GM12878 (cell line): ENCODE data around the gene RTN4R. TPM values are rescaled to one million over a fixed set of nuclear protein-coding genes. Genes with fewer than 3 reads are reported as not detected.

Source experiments
- ATAC-seq: fragments of 200-7000 bp; cut with Tn5 transposase; 3 replicates; pipeline ENCODE4 v1.9.1; 2020; ENCODE audit warnings: mild to moderate bottlenecking, moderate library complexity
- BruUV-seq: library from RNA; stranded (reverse); fragments of 400-500 nt; replicated peaks from 2 replicates; lab custom pipeline; 2021; lab: Mats Ljungman, UMichigan
- CTCF ChIA-PET: fragments of 300-600 bp; sonication (Branson Sonifier 250); formaldehyde crosslinking; extraction: SDS; loops from one replicate; lab custom pipeline; 2021; ENCODE audit warnings: inconsistent platforms; lab: Yijun Ruan, JAX
- POLR2A ChIA-PET: fragments of 350-600 bp; formaldehyde crosslinking; extraction: SDS; loops from one replicate; lab custom pipeline; 2021; ENCODE audit warnings: inconsistent platforms; lab: Charles Lee
- RAD21 ChIA-PET: fragments of 300-600 bp; sonication (Branson Sonifier 250); formaldehyde crosslinking; loops from one replicate; lab custom pipeline; 2023; ENCODE audit warnings: antibody characterized with exemption; ENCODE audit not compliant: unreplicated experiment; lab: Charles Lee
- SMC1A ChIA-PET: fragments of 300-600 bp; sonication (Branson Sonifier 250); formaldehyde crosslinking; loops from one replicate; lab custom pipeline; 2023; ENCODE audit not compliant: unreplicated experiment, uncharacterized antibody; lab: Charles Lee
- DNase-seq: peaks from one replicate; pipeline ENCODE4 v3.0.0-alpha.2; 2011; ENCODE audit warnings: low read depth, low spot score
- FAIRE-seq: peaks from 3 replicates; lab custom pipeline; 2011; peaks lifted over from hg19 to GRCh38; lab: Jason Lieb, UNC
- H2AFZ ChIP-seq: 2 replicates; pipeline ENCODE4 v1.6.0; 2011; ENCODE audit warnings: low read depth, low read length, control low read depth; ENCODE audit not compliant: control insufficient read depth
- H3K27ac ChIP-seq: 2 replicates; pipeline ENCODE4 v1.5.1; 2011; ENCODE audit warnings: control low read depth; ENCODE audit not compliant: control insufficient read depth, insufficient read depth
- H3K27me3 ChIP-seq, 2 experiments: replicated peaks in 1 of 2; 2 replicates each; pipeline versions ENCODE4 v1.6.0 to v1.6.1; 2011; ENCODE audit warnings: low read length in 1 of 2; ENCODE audit not compliant: control insufficient read depth in 2 of 2, insufficient read depth in 2 of 2
- H3K36me3 ChIP-seq, 2 experiments: 2 replicates each; pipeline ENCODE4 v1.5.1; 2011; ENCODE audit warnings: low read length in 1 of 2; ENCODE audit not compliant: control insufficient read depth in 2 of 2, insufficient read depth in 2 of 2
- H3K4me1 ChIP-seq: 2 replicates; pipeline ENCODE4 v1.6.1; 2011; ENCODE audit warnings: mild to moderate bottlenecking, low read length, moderate library complexity, mixed read lengths; ENCODE audit not compliant: control insufficient read depth, insufficient read depth
- H3K4me2 ChIP-seq: 2 replicates; pipeline ENCODE4 v1.6.0; 2011; ENCODE audit warnings: control low read depth; ENCODE audit not compliant: control insufficient read depth, insufficient read depth
- H3K4me3 ChIP-seq: fragments of 200-600 bp; sonication (generic); 2 replicates; pipeline ENCODE4 v1.5.1; 2016
- H3K79me2 ChIP-seq: 2 replicates; pipeline ENCODE4 v1.6.0; 2011; ENCODE audit warnings: low read length; ENCODE audit not compliant: control insufficient read depth, insufficient read depth
- H3K9ac ChIP-seq: 2 replicates; pipeline ENCODE4 v1.8.0; 2011; ENCODE audit warnings: low read length, control low read depth, mixed read lengths; ENCODE audit not compliant: control insufficient read depth, insufficient read depth
- H3K9me3 ChIP-seq: replicated peaks from 3 replicates; pipeline ENCODE4 v1.5.1; 2011; ENCODE audit warnings: mild to moderate bottlenecking, low read length; ENCODE audit not compliant: control insufficient read depth, insufficient read depth
- H4K20me1 ChIP-seq: 2 replicates; pipeline ENCODE4 v1.6.0; 2011; ENCODE audit not compliant: control insufficient read depth, insufficient read depth
- BACH1 ChIP-seq: fragments of 450-650 bp; IDR thresholded peaks from 2 replicates; pipeline ENCODE4 v1.6.1; 2017; ENCODE audit warnings: mild to moderate bottlenecking, borderline replicate concordance
- CEBPZ ChIP-seq: fragments of 150-350 bp; IDR thresholded peaks from 2 replicates; pipeline ENCODE4 v1.6.1; 2016; ENCODE audit warnings: low read depth, low read length
- CTCF ChIP-seq, 3 experiments: IDR thresholded peaks in 2 of 3; conservative IDR thresholded peaks in 1 of 3; 2 replicates each; pipeline ENCODE4 v1.5.1; 2011; ENCODE audit warnings: low read depth in 3 of 3, low read length in 3 of 3, mild to moderate bottlenecking in 3 of 3, control low read depth in 2 of 3, moderate library complexity in 2 of 3, inconsistent platforms in 1 of 3, mixed read lengths in 1 of 3; ENCODE audit not compliant: control insufficient read depth in 2 of 3, insufficient read depth in 1 of 3; ENCODE audit errors: extremely low read depth in 1 of 3
- EED ChIP-seq: sonication (generic); IDR thresholded peaks from 2 replicates; pipeline ENCODE4 v1.6.1; 2016; ENCODE audit warnings: antibody characterized with exemption, low read depth
- ELK1 ChIP-seq: IDR thresholded peaks from 2 replicates; pipeline ENCODE4 v1.6.1; 2012; ENCODE audit warnings: low read depth, low read length, improper control_type of control experiment
- ETV6 ChIP-seq, 2 experiments: fragments of 450-650 bp in 1 of 2; IDR thresholded peaks in 1 of 2; conservative IDR thresholded peaks in 1 of 2; 2 replicates each; pipeline ENCODE4 v1.6.1; 2014; ENCODE audit warnings: antibody characterized with exemption in 1 of 2, borderline replicate concordance in 1 of 2, low read depth in 1 of 2, mild to moderate bottlenecking in 1 of 2, moderate library complexity in 1 of 2
- HDAC2 ChIP-seq: fragments of 200-600 bp; sonication (generic); IDR thresholded peaks from 2 replicates; pipeline ENCODE4 v1.6.1; 2017
- MYB ChIP-seq: fragments of 150-350 bp; IDR thresholded peaks from 2 replicates; pipeline ENCODE4 v1.6.1; 2014; ENCODE audit warnings: mild to moderate bottlenecking, low read depth, low read length, borderline replicate concordance
- NFXL1 ChIP-seq: fragments of 450-650 bp; IDR thresholded peaks from 2 replicates; pipeline ENCODE4 v1.6.1; 2017; ENCODE audit warnings: antibody characterized with exemption, mild to moderate bottlenecking, borderline replicate concordance
- NFYB ChIP-seq: IDR thresholded peaks from 2 replicates; pipeline ENCODE4 v1.6.1; 2011; ENCODE audit warnings: low read depth, mild to moderate bottlenecking, low read length, improper control_type of control experiment, moderate library complexity; ENCODE audit not compliant: insufficient read depth
- NR2C2 ChIP-seq: IDR thresholded peaks from 2 replicates; pipeline ENCODE4 v1.6.1; 2011; ENCODE audit warnings: borderline replicate concordance, low read depth; ENCODE audit not compliant: control insufficient read depth, insufficient read length
- PML ChIP-seq: IDR thresholded peaks from 2 replicates; pipeline ENCODE4 v1.6.1; 2012; ENCODE audit warnings: low read length, inconsistent platforms
- SMAD5 ChIP-seq: IDR thresholded peaks from 2 replicates; pipeline ENCODE4 v1.6.1; 2016; ENCODE audit warnings: antibody characterized with exemption, low read depth
- TAF1 ChIP-seq: IDR thresholded peaks from 2 replicates; pipeline ENCODE4 v1.6.1; 2011; ENCODE audit warnings: mild to moderate bottlenecking, low read depth, low read length, borderline replicate concordance
- TBL1XR1 ChIP-seq: IDR thresholded peaks from 2 replicates; pipeline ENCODE4 v1.6.1; 2012; ENCODE audit warnings: low read depth, low read length, improper control_type of control experiment
- YY1 ChIP-seq: IDR thresholded peaks from 2 replicates; pipeline ENCODE4 v1.6.1; 2011; ENCODE audit warnings: low read depth, mild to moderate bottlenecking, low read length
- ZNF622 ChIP-seq: fragments of 450-650 bp; IDR thresholded peaks from 2 replicates; pipeline ENCODE4 v1.6.1; 2017; ENCODE audit warnings: mild to moderate bottlenecking, inconsistent platforms
- ZSCAN29 ChIP-seq: fragments of 450-650 bp; IDR thresholded peaks from 2 replicates; pipeline ENCODE4 v1.6.1; 2017; ENCODE audit warnings: mild to moderate bottlenecking, moderate library complexity
- ZZZ3 ChIP-seq: IDR thresholded peaks from 2 replicates; pipeline ENCODE4 v1.6.1; 2011; ENCODE audit warnings: low read depth; ENCODE audit not compliant: control insufficient read depth, insufficient read length
- WGBS: methylation state at CpG from one replicate; pipeline ENCODE4 v1.1.6; 2016; ENCODE audit warnings: low lambda C conversion rate; ENCODE audit not compliant: insufficient replicate concordance, insufficient coverage; ENCODE audit errors: missing lambda C conversion rate; 5-methylcytosine and 5-hydroxymethylcytosine counted together
- in situ Hi-C: fragments of 300-500 bp; cut with MboI; formaldehyde crosslinking; loops from 9 replicates; pipeline ENCODE4 v1.14.3; 2018; ENCODE audit warnings: mixed read lengths
- intact Hi-C: fragments of 100-400 bp; cut with micrococcal nuclease; formaldehyde crosslinking; loops from one replicate; pipeline ENCODE4 v1.14.2; 2022; ENCODE audit not compliant: unreplicated experiment
- polyA plus RNA-seq, 11 experiments: library from polyadenylated mRNA; depleted of rRNA in 4 of 11; unstranded in 6 of 11; stranded (reverse) in 5 of 11; fragments of >200 nt; fragmentation: Nextera tagmentation in 4 of 11; fragmentation: Illumina TruSeq in 1 of 11; extraction: Ambion mirVana in 4 of 11; extraction: Trizol in 1 of 11; gene quantifications; 1 replicate in 1 of 11; 2 replicates in 10 of 11; pipeline versions ENCODE4 v1.2.1 to v1.2.3, GENCODE V29; 2011 to 2016; ENCODE audit warnings: inconsistent platforms in 2 of 11, missing spikeins in 2 of 11, low read depth in 1 of 11
- total RNA-seq, 4 experiments: library from RNA; depleted of rRNA in 3 of 4; stranded (reverse); fragments of >200 nt in 3 of 4; fragmentation: Illumina TruSeq in 1 of 4; extraction: Trizol in 1 of 4; gene quantifications; 2 replicates each; pipeline versions ENCODE4 v1.2.1 to v1.2.3, GENCODE V29; 2013 to 2021

The RTN4R gene
- total and polyA plus RNA-seq, 10 of the 15 experiments (the other 5 are each of a cell fraction or from before 2014, with no cell fraction given), result 0.03 to 1.0 (median 0.60) TPM; not detected in 2

GRCh38 chr22:20312396-20313191 lies 44.5 kb upstream of the RTN4R start:
- H3K27ac ChIP-seq, result no peak overlapping the region
- intact Hi-C loops (no loop called here), in situ Hi-C loops (no loop called here)
- H3K4me2 ChIP-seq, result no peak overlapping the region
- FAIRE-seq (no peak), DNase-seq (no peak), ATAC-seq (no peak)
- H3K9me3 ChIP-seq, result no peaks in the 10 kb centered on the region
- H3K9ac ChIP-seq, result no peak overlapping the region
- H3K36me3 ChIP-seq, result no peaks in the 10 kb centered on the region; a peak in 1 of 4 replicates
- no peaks in the 10 kb centered on the region for H3K79me2 ChIP-seq
- TF ChIP-seq NR2C2, result no peak
- TF ChIP-seq CTCF (IDR thresholded peaks at IDR 0.05 in 2 of 3, conservative IDR thresholded peaks at IDR 0.05 in 1 of 3; ENCODE audit: control insufficient read depth in 2 of 3, extremely low read depth in 1 of 3, insufficient read depth in 1 of 3, low read depth in 3 of 3, low read length in 3 of 3), result no peak
- TF ChIP-seq TBL1XR1, result no peak
- TF ChIP-seq NFYB, result no peak
- TF ChIP-seq ZNF622, result no peak
- TF ChIP-seq ETV6 (conservative IDR thresholded peaks at IDR 0.05 in 1 of 2, IDR thresholded peaks at IDR 0.05 in 1 of 2; ENCODE audit: borderline replicate concordance in 1 of 2, low read depth in 1 of 2), result no peak
- TF ChIP-seq ZZZ3, result no peak
- TF ChIP-seq BACH1, result no peak
- TF ChIP-seq YY1, result no peak
- no peak for TF ChIP-seq SMAD5
- no peak for TF ChIP-seq PML
- no peak for TF ChIP-seq ZSCAN29
- TF ChIP-seq HDAC2, result no peak
- TF ChIP-seq MYB, result no peak
- no peak for TF ChIP-seq TAF1
- no peak for TF ChIP-seq ELK1
- no peak for TF ChIP-seq NFXL1
- TF ChIP-seq EED, result no peak
- no peak for TF ChIP-seq CEBPZ
- H4K20me1 ChIP-seq, result no peaks in the 10 kb centered on the region
- no peak overlapping the region for H3K4me3 ChIP-seq
- CTCF ChIA-PET, result no interaction called here
- H3K27me3 ChIP-seq, result no peaks in the 10 kb centered on the region
- no TSS peak for BruUV-seq
- H2AFZ ChIP-seq, result no peak overlapping the region
- RAD21 ChIA-PET, result no interaction called here
- POLR2A ChIA-PET, result no interaction called here
- SMC1A ChIA-PET, result no interaction called here
- WGBS, result 64% methylated on average over 12 of the region's 14 CpGs
- H3K4me1 ChIP-seq, result no peaks in the 10 kb centered on the region
